ENCODE data around the gene ATP1A1. TPM values are rescaled to one million over a fixed set of nuclear protein-coding genes. Genes with fewer than 3 reads are reported as not detected.

Gene ATP1A1
- total RNA-seq, 1 experiment from 2014 or later: 239 TPM

- TF ChIP-seq CTCF (conservative IDR thresholded peaks at IDR 0.05): no peak
- H3K4me2 ChIP-seq (ENCODE audit: insufficient read depth, insufficient read length, low read length): no peak overlapping the region
- H2AK5ac ChIP-seq (ENCODE audit: insufficient read length, low read length): no peak overlapping the region
These were observed 78.7 kb downstream of the ATP1A1 start for GRCh38 chr1:116451702-116452101.

More at GRCh38 chr1:116451702-116452101, 78.7 kb downstream of the ATP1A1 start:
- H4K91ac ChIP-seq (ENCODE audit: insufficient read length, low read depth, low read length): no peak overlapping the region
- H3K23ac ChIP-seq (ENCODE audit: insufficient read length, low read depth, low read length): no peak overlapping the region
- H3K23me2 ChIP-seq (ENCODE audit: insufficient read length, low read depth, low read length, poor library complexity, severe bottlenecking): no peaks in the 10 kb centered on the region
- H4K8ac ChIP-seq (replicated peaks; ENCODE audit: insufficient read length, low read depth, low read length): no peak overlapping the region
- no peaks in the 10 kb centered on the region for H3K79me1 ChIP-seq (ENCODE audit: insufficient read depth, low read depth, low read length, poor library complexity, severe bottlenecking)
- no peaks in the 10 kb centered on the region for H3K4me1 ChIP-seq (ENCODE audit: insufficient read depth, low read length)
- no peak overlapping the region for H2BK120ac ChIP-seq (ENCODE audit: low read depth, low read length, poor library complexity, severe bottlenecking)
- Mint-ChIP-seq H3K4me3 (no peak overlapping the region), H3K4me1 (peaks cover 10 to 11% of the 10 kb centered on the region in 2 experiments), H3K36me3 (ENCODE audit: insufficient read depth in 1 of 3, low read depth in 3 of 3) (no peaks in the 10 kb centered on the region), H3K27me3 (ENCODE audit: low read depth) (no peaks in the 10 kb centered on the region), H3K9me3 (no peaks in the 10 kb centered on the region), H3K27ac (no peak overlapping the region)
- no peak for DNase-seq
- H2BK15ac ChIP-seq (ENCODE audit: low read depth, low read length): no peak overlapping the region
- H4K20me1 ChIP-seq (ENCODE audit: control insufficient read depth, insufficient read depth, insufficient read length): no peaks in the 10 kb centered on the region
- H3K27me3 ChIP-seq (ENCODE audit: insufficient read depth, low read length): no peaks in the 10 kb centered on the region
- no peak overlapping the region for H2BK5ac ChIP-seq (ENCODE audit: insufficient read length, low read length)
- no peak overlapping the region for H3K4ac ChIP-seq (ENCODE audit: low read depth, low read length)
- no peak overlapping the region for H3K18ac ChIP-seq (ENCODE audit: insufficient read length, low read depth, low read length)
- H2AFZ ChIP-seq (ENCODE audit: low read length): no peak overlapping the region
- no peak overlapping the region for H3K14ac ChIP-seq (ENCODE audit: insufficient read depth, low read length)
- no peak overlapping the region for H3K56ac ChIP-seq (ENCODE audit: insufficient read length, low read depth, low read length)
- no peak overlapping the region for H3K9ac ChIP-seq (ENCODE audit: extremely low read depth, insufficient read length, low read length)
- no peak overlapping the region for H2BK12ac ChIP-seq (ENCODE audit: insufficient read length, low read depth, low read length)
- H3K79me2 ChIP-seq (ENCODE audit: insufficient read depth, low read length): no peaks in the 10 kb centered on the region
- H2BK20ac ChIP-seq (ENCODE audit: low read depth, low read length, poor library complexity, severe bottlenecking): no peak overlapping the region
- H3K27ac ChIP-seq (ENCODE audit: insufficient read length, low read depth, low read length): no peak overlapping the region
- no peak overlapping the region for H4K5ac ChIP-seq (ENCODE audit: insufficient read length, low read depth, low read length)
- H3T11ph ChIP-seq (ENCODE audit: low read length): no peak overlapping the region
- no peaks in the 10 kb centered on the region for H3K9me3 ChIP-seq (ENCODE audit: control insufficient read depth, low read depth, low read length)

All from H9 (cell line).